Loucy (cell line): Measurements from ENCODE around the gene RNASEH2C.

ENCODE experiments used
- H2AFZ ChIP-seq: fragments of 200-600 bp; sonication (generic); 2 replicates; pipeline ENCODE4 v1.6.0; 2016; ENCODE audit warnings: antibody characterized with exemption, mild to moderate bottlenecking, low read length, moderate library complexity
- H3F3A ChIP-seq: fragments of 200-600 bp; 2 replicates; pipeline ENCODE4 v1.6.0; 2016; ENCODE audit warnings: antibody characterized with exemption, low read depth, mild to moderate bottlenecking
- H3K27me3 ChIP-seq: fragments of 200-600 bp; sonication (generic); 2 replicates; pipeline ENCODE4 v1.6.1; 2014; ENCODE audit warnings: low read length, mild to moderate bottlenecking; ENCODE audit not compliant: insufficient read depth, poor library complexity, severe bottlenecking
- H3K36me3 ChIP-seq: fragments of 200-600 bp; sonication (generic); 2 replicates; pipeline ENCODE4 v1.6.1; 2016; ENCODE audit warnings: low read length; ENCODE audit not compliant: insufficient read depth
- H3K4me1 ChIP-seq: fragments of 200-600 bp; sonication (generic); 2 replicates; pipeline ENCODE4 v1.5.1; 2014; ENCODE audit warnings: low read length, mild to moderate bottlenecking; ENCODE audit not compliant: insufficient read depth, poor library complexity, severe bottlenecking
- H3K4me2 ChIP-seq: fragments of 200-600 bp; sonication (generic); 2 replicates; pipeline ENCODE4 v1.6.0; 2014; ENCODE audit warnings: antibody characterized with exemption, low read length, low read depth, mild to moderate bottlenecking; ENCODE audit not compliant: poor library complexity, severe bottlenecking
- H3K4me3 ChIP-seq: fragments of 200-600 bp; sonication (generic); 2 replicates; pipeline ENCODE4 v1.5.1; 2014; ENCODE audit warnings: low read length, mild to moderate bottlenecking, mixed read lengths; ENCODE audit not compliant: poor library complexity, severe bottlenecking
- H3K79me2 ChIP-seq: fragments of 200-600 bp; sonication (generic); 2 replicates; pipeline ENCODE4 v1.6.1; 2014; ENCODE audit warnings: low read length; ENCODE audit not compliant: insufficient read depth
- H3K9ac ChIP-seq: fragments of 200-600 bp; sonication (generic); 2 replicates; pipeline ENCODE4 v1.6.0; 2014; ENCODE audit warnings: mild to moderate bottlenecking, low read depth, low read length, moderate library complexity; ENCODE audit not compliant: poor library complexity, severe bottlenecking
- H3K9me2 ChIP-seq: fragments of 200-600 bp; sonication (generic); replicated peaks from 2 replicates; pipeline ENCODE4 v1.6.1; 2016; ENCODE audit warnings: low read depth, low read length, mixed read lengths
- H3K9me3 ChIP-seq: fragments of 200-600 bp; sonication (generic); 2 replicates; pipeline ENCODE4 v1.6.1; 2014; ENCODE audit warnings: mild to moderate bottlenecking, antibody characterized with exemption, low read length, low read depth; ENCODE audit not compliant: insufficient read depth
- H4K20me1 ChIP-seq: fragments of 200-600 bp; sonication (generic); 2 replicates; pipeline ENCODE4 v1.6.0; 2014; ENCODE audit warnings: antibody characterized with exemption, low read length, mild to moderate bottlenecking; ENCODE audit not compliant: insufficient read depth, poor library complexity, severe bottlenecking
- EZH2phosphoT487 ChIP-seq: fragments of 200-600 bp; IDR thresholded peaks from 2 replicates; pipeline ENCODE4 v1.6.1; 2018; ENCODE audit warnings: antibody characterized with exemption, mild to moderate bottlenecking, moderate library complexity, borderline replicate concordance
- TF ChIP-seq, protein P1 (sequence below): fragments of 200-600 bp; sonication (generic); conservative IDR thresholded peaks from 2 replicates; pipeline ENCODE4 v1.5.1; 2014; ENCODE audit warnings: mild to moderate bottlenecking, antibody characterized with exemption, low read length

The RNASEH2C gene

DNA sequence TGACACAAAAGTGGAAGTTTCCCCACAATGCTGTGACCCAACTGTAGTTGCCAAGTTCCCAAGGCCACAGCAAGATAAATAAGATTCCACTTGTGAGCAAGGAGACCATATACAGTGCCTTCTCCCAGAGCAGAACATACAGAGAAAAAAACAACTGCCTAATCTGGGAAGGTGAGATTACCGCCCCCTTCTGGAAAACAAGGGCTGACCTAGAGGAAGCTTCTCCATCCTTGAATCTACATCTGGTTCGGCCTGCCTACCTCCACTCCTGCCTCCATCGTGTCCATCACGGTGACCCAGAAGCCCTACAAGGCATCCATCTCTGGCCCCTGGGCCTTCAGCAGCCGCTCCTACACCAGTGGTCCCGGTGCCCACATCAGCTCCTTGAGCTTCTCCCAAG lies 6.1 kb upstream of the RNASEH2C start:
- Histone ChIP-seq H3K9me3 (0 out of 2 replicates have a peak, but pooled peaks cover under 1% of the 10 kb centered on the region), H3K4me3 (no peak overlapping the region), H3K79me2 (no peaks in the 10 kb centered on the region), H3K36me3 (no peaks in the 10 kb centered on the region), H3F3A (no peaks in the 10 kb centered on the region), H4K20me1 (no peaks in the 10 kb centered on the region), H3K27me3 (no peaks in the 10 kb centered on the region), H3K9me2 (no peaks in the 10 kb centered on the region), H3K9ac (no peak overlapping the region), H2AFZ (no peak overlapping the region), H3K4me2 (no peak overlapping the region), H3K4me1 (no peaks in the 10 kb centered on the region)
- no peak for TF ChIP-seq EZH2phosphoT487
- TF ChIP-seq, protein P1, sequence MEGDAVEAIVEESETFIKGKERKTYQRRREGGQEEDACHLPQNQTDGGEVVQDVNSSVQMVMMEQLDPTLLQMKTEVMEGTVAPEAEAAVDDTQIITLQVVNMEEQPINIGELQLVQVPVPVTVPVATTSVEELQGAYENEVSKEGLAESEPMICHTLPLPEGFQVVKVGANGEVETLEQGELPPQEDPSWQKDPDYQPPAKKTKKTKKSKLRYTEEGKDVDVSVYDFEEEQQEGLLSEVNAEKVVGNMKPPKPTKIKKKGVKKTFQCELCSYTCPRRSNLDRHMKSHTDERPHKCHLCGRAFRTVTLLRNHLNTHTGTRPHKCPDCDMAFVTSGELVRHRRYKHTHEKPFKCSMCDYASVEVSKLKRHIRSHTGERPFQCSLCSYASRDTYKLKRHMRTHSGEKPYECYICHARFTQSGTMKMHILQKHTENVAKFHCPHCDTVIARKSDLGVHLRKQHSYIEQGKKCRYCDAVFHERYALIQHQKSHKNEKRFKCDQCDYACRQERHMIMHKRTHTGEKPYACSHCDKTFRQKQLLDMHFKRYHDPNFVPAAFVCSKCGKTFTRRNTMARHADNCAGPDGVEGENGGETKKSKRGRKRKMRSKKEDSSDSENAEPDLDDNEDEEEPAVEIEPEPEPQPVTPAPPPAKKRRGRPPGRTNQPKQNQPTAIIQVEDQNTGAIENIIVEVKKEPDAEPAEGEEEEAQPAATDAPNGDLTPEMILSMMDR, result peak; percentile 48

DNA sequence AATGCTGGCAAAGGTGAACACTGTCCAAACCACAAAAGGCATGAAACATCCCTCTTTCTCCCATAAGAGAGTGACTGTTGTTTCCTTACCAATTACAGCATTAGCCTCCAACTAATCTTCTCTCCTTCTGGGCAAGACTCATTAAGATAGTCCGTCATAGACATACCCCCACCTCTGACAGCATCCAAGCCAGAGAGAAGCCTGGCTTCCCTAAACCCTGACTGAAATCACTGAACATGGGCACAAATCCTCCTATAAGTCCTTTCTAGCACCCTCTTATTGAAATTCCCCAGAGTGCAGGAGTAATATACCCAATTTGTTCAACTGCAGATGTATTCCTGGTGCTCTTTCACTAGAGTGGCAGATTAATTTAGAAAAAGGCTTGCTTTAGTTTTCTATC lies 1.7 kb upstream of the RNASEH2C start:
- Histone ChIP-seq H3K9me3 (no peaks in the 10 kb centered on the region), H3K36me3 (peaks cover 20% of the 10 kb centered on the region; the same call in 1 of the 2 replicates), H3K27me3 (no peaks in the 10 kb centered on the region), H3F3A (no peaks in the 10 kb centered on the region), H2AFZ (no peak overlapping the region), H3K9ac (no peak overlapping the region), H3K9me2 (no peaks in the 10 kb centered on the region), H3K4me1 (peaks cover 18% of the 10 kb centered on the region), H3K4me2 (no peak overlapping the region), H3K79me2 (peaks cover 31% of the 10 kb centered on the region), H4K20me1 (peaks cover 25% of the 10 kb centered on the region), H3K4me3 (no peak overlapping the region)
- TF ChIP-seq, protein P1, result no peak
- no peak for TF ChIP-seq EZH2phosphoT487

DNA sequence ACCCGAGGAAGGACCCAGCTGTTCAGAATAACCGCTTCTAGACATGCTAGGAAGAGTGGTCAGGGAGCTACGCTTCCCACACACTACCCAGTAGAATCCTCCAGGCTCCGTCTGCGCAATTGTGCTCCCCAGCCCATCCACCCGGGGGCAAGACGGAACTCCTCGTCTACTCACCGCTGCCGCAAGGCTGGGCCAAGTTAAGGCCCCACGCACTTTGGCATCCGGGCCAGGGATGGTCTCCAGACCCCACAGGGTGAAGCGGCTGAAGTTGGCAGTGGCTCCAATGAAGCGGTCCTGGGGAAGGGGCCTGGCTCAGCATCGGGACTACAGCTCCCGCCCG lies 757 bp downstream of the RNASEH2C start:
- Histone ChIP-seq H3K4me1 (peaks cover 18% of the 10 kb centered on the region), H3K9ac (peak overlapping the region; percentile 81), H3K79me2 (peaks cover 35% of the 10 kb centered on the region), H3F3A (no peaks in the 10 kb centered on the region), H3K4me2 (peak overlapping the region; percentile 90), H3K9me2 (no peaks in the 10 kb centered on the region), H3K9me3 (no peaks in the 10 kb centered on the region), H3K27me3 (no peaks in the 10 kb centered on the region), H4K20me1 (peaks cover 28% of the 10 kb centered on the region), H3K4me3 (peak overlapping the region; percentile 92), H2AFZ (no peak overlapping the region; the same call in 1 of the 2 replicates), H3K36me3 (peaks cover 40% of the 10 kb centered on the region; the same call in 1 of the 2 replicates)
- no peak for TF ChIP-seq EZH2phosphoT487

DNA sequence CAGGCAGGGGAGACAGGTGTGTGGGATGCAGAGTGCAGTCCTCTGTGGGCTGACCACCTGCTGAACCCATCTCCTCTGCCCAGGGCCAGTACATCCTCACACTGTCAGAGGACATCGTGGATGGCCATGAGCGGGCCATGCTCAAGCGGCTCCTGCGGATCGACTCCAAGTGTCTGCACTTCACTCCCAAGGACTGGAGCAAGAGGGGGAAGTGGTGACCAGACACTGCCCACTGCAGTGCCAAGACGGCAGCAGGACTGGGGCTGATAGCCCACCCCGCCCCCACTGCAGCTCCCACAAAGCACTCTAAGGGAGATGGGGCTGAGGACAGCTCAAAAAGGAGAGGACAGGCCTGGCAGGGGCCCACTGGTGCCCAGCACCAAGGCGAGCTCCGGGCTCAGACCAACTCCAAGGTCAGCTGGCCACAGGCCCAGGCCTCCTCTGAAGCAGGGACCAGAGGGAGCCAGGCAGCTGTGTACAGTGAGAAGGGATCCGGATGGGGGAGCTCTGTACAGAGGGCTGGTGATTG lies 1.6 kb downstream of the RNASEH2C start:
- Histone ChIP-seq H3K9me3 (no peaks in the 10 kb centered on the region), H3K27me3 (no peaks in the 10 kb centered on the region), H3K4me3 (peak overlapping the region; percentile 92), H2AFZ (no peak overlapping the region), H3K9me2 (no peaks in the 10 kb centered on the region), H4K20me1 (peaks cover 28% of the 10 kb centered on the region), H3K79me2 (peaks cover 43% of the 10 kb centered on the region), H3K4me1 (peaks cover 18% of the 10 kb centered on the region), H3K36me3 (peaks cover 48% of the 10 kb centered on the region; the same call in 1 of the 2 replicates), H3K9ac (peak overlapping the region; percentile 81), H3F3A (no peaks in the 10 kb centered on the region), H3K4me2 (peak overlapping the region; percentile 90)
- TF ChIP-seq EZH2phosphoT487, result no peak
- TF ChIP-seq, protein P1, result no peak
